Brain microvascular endothelial cell (primary cell): ENCODE data around the gene ZFYVE28.

ENCODE experiments used
- DNase-seq: peaks from one replicate; pipeline ENCODE4 v3.0.0-alpha.2; 2020
- H3K27ac ChIP-seq: fragments of 250-450 bp; sonication (Bioruptor Pico); 2 replicates; pipeline ENCODE4 v1.5.1; 2020; ENCODE audit warnings: mild to moderate bottlenecking, moderate library complexity
- H3K27me3 ChIP-seq: fragments of 250-450 bp; sonication (Bioruptor Pico); replicated peaks from 2 replicates; pipeline ENCODE4 v1.5.1; 2020; ENCODE audit warnings: mild to moderate bottlenecking
- H3K36me3 ChIP-seq: fragments of 250-450 bp; sonication (Bioruptor Pico); replicated peaks from 2 replicates; pipeline ENCODE4 v1.5.1; 2020; ENCODE audit warnings: mild to moderate bottlenecking
- H3K4me3 ChIP-seq: 2 replicates; pipeline ENCODE4 v1.5.1; 2011; ENCODE audit warnings: low read depth, mild to moderate bottlenecking, control low read depth, low read length, moderate library complexity
- in situ Hi-C: cut with HindIII; loops from 2 replicates; pipeline ENCODE4 v1.10.0; 2017; ENCODE audit warnings: low sequenced_read_pairs, low pct_ligation_motif_present
- TF ChIP-seq, protein P1 (sequence below): IDR thresholded peaks from 2 replicates; pipeline ENCODE4 v1.5.1; 2011; ENCODE audit warnings: low read depth, mild to moderate bottlenecking, moderate library complexity, low read length, control low read depth, inconsistent platforms; ENCODE audit errors: missing control alignments

Gene ZFYVE28

DNA sequence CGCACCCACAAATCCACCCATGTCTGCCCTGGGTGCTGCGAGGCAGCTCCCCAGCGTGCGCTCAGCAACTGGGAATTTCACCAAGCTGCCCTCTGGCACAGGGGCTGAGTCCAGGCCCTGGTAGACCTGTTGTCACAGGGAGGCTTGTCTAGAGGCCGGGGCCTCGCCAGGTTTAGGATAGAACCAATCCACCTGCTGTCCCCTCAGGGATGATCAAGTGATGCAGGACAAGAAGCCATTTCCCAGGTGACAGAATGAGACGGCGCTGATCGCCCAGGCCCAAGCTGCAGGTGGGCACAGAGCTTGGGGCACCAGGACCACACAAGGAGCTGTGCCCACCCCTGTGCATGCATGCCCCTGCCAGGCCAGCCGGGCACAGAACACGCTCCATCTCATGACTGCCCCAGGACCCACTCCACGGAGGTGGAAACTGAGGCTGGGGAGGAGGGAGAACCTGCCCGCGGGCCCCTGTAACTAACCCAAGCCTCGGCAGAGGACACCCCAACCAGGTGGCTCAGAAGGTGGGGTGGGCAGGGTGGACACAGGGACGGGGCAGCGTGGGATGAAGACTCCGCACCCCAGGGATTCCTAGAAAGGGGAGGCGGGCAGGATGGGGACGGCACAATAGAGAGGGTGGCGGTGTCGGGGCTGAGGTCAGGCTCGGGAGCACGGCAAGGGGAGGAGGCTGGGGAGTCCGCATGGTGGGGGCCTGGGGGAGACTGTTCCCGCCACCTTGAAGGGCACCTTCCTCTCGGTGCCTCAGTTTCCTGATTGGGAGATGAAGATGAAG, 78.0 kb downstream of the ZFYVE28 start:
- Histone ChIP-seq H3K27ac (no peak overlapping the region), H3K36me3 (no peaks in the 10 kb centered on the region), H3K27me3 (no peaks in the 10 kb centered on the region), H3K4me3 (no peak overlapping the region)
- TF ChIP-seq, protein P1, sequence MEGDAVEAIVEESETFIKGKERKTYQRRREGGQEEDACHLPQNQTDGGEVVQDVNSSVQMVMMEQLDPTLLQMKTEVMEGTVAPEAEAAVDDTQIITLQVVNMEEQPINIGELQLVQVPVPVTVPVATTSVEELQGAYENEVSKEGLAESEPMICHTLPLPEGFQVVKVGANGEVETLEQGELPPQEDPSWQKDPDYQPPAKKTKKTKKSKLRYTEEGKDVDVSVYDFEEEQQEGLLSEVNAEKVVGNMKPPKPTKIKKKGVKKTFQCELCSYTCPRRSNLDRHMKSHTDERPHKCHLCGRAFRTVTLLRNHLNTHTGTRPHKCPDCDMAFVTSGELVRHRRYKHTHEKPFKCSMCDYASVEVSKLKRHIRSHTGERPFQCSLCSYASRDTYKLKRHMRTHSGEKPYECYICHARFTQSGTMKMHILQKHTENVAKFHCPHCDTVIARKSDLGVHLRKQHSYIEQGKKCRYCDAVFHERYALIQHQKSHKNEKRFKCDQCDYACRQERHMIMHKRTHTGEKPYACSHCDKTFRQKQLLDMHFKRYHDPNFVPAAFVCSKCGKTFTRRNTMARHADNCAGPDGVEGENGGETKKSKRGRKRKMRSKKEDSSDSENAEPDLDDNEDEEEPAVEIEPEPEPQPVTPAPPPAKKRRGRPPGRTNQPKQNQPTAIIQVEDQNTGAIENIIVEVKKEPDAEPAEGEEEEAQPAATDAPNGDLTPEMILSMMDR = no peak
- DNase-seq = no peak
- in situ Hi-C loops = no loop called here

DNA sequence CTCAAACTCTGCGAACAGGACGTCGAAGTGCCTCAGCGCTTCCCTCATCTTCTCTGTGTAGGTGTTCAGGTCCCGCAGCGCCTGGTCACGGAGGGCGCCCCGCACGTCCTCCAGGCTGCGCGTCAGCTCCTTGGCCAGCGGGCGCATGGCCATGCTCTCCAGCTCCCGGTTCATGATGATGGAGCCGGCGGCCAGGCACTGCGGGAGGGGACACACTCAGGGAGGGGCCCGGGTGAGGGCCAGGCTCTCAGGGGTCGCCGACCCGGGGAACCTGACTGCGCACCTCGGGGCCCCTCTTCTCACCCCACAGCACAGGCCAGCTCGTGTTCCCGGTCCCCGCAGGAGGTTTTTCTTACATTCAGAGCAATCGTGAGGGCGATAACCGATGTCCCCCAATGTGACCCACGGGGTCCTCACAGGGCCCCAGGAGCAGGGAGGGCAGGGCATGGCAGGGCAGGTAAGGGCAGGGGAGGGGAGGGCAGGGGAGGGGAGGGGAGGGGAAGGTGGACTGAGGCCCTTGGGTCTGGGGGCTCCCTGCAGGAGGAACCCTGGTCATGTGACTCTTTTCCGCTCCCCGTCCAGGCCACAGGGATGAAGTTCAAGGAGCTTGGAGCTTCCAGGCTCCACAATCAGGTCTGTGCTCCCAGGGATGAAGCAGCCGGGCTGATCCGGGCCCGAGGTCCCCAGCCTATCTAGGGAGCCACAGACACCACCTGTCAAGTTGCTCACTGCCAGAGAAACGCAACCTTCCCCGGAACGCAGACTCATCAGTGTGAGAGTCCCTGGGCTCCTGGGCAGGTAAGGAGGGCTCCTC, 78.8 kb downstream of the ZFYVE28 start:
- TF ChIP-seq, protein P1 = no peak
- no peak for DNase-seq
- Histone ChIP-seq H3K27ac (no peak overlapping the region), H3K4me3 (no peak overlapping the region), H3K27me3 (no peaks in the 10 kb centered on the region), H3K36me3 (no peaks in the 10 kb centered on the region)
- in situ Hi-C loops = no loop called here

DNA sequence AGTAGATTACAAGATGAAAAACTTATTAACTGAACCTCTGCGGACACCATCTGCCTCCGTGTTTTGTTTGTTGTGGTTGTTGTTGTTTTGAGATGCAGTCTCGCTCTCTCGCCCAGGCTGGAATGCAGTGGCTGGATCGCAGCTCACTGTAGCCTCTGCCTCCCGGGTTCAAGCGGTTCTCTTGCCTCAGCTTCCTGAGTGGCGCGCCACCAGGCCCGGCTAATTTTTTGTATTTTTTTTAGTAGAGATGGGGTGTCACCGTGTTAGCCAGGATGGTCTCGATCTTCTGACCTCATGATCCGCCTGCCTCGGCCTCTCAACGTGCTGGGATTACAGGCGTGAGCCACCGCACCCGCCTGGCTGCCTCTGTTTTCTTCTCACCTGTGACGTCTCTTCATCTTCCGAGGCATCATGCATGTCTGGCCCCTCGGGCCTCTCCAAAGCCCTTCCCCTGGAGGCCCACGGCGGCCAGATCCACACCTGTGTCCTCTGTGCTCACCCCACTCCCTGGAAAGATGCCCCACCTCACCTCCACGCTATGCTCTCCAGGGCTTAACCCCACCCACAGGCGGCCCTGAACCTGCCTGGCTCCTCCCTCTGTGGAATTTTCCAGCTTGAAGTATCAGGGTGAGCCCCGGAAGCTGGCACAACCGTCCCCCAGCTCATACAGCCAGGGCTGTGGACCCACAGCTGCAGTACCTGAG, 79.5 kb downstream of the ZFYVE28 start:
- in situ Hi-C loops = no loop called here
- H3K36me3 ChIP-seq = no peaks in the 10 kb centered on the region
- TF ChIP-seq, protein P1 = no peak
- no peaks in the 10 kb centered on the region for H3K27me3 ChIP-seq
- no peak overlapping the region for H3K27ac ChIP-seq
- DNase-seq = no peak
- no peak overlapping the region for H3K4me3 ChIP-seq

DNA sequence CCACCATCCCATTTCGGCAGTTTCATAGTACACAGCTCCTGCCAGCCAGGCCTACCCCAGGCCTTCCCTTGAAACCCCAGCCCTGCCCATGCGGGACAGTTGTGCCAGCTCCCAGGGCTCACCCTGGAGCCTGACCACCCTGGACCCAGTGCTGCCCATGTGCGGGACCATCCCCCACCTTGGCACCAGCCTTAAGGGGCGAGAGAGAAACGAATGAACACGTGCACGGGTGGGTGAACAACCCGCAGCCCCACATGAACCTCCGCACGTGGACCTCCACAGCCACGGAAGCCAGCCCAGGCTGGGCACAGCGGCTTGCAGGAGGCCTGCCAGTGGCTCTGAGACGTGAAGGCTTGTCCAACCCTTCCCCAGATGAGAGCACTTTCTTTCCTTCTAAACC, 80.5 kb downstream of the ZFYVE28 start:
- DNase-seq = no peak

DNA sequence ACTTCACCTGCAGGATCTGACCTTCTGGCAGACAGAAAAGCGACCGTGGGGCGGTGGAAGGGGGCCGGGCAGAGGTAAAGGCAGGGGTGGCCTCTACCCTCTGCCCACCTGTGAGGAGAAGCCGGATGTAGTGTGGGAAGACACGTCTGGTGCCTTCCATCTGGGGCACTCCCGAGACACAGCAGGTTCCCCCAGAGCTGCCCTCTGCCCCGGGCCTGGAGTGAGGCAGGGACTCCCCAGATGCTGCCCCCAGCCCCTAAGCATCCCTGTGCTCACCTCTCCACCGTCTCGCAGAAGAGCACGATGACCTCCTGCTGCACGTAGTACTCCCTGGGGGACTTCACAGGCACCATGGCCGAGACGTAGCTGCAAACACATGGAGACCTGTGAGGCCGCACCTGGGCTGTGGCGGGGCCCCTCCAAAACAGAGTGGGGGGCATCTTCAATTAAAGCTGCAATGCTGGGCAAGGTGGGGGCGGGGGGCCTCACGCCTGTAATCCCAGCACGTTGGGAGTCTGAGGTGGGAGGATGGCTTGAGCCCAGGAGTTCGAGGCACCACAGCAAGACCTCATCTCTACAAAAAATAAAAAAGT, 81.2 kb downstream of the ZFYVE28 start:
- no peaks in the 10 kb centered on the region for H3K36me3 ChIP-seq
- no peak overlapping the region for H3K27ac ChIP-seq
- no peaks in the 10 kb centered on the region for H3K27me3 ChIP-seq
- no peak overlapping the region for H3K4me3 ChIP-seq
- in situ Hi-C loops = no loop called here
- no peak for DNase-seq
- TF ChIP-seq, protein P1 = no peak

More for the DNA sequence above, 80.5 kb downstream of the ZFYVE28 start:
- Histone ChIP-seq H3K27ac (no peak overlapping the region), H3K4me3 (no peak overlapping the region), H3K36me3 (no peaks in the 10 kb centered on the region), H3K27me3 (no peaks in the 10 kb centered on the region)
- TF ChIP-seq, protein P1 = no peak
- in situ Hi-C loops = no loop called here
